Prostate gland (tissue), 2 donors: ENCODE results near the gene SELENOH.

Experiments used
- POLR2A ChIP-seq: fragments of 450-650 bp; IDR thresholded peaks from one replicate; pipeline ENCODE4 v1.6.1; 2016; ENCODE audit warnings: antibody characterized with exemption, mild to moderate bottlenecking
- POLR2AphosphoS5 ChIP-seq: sonication (generic); formaldehyde crosslinking; IDR thresholded peaks from one replicate; pipeline ENCODE4 v1.6.1; 2017; ENCODE audit warnings: antibody characterized with exemption
- TF ChIP-seq, protein P1 (sequence below), 4 experiments: fragments of 200-600 bp in 2 of 4; fragments of 450-650 bp in 2 of 4; sonication (generic) in 2 of 4; IDR thresholded peaks; 1 replicate in 3 of 4; 2 replicates in 1 of 4; pipeline ENCODE4 v1.5.1; 2016 to 2019; ENCODE audit warnings: antibody characterized with exemption in 4 of 4, mild to moderate bottlenecking in 2 of 4, moderate library complexity in 2 of 4

DNA sequence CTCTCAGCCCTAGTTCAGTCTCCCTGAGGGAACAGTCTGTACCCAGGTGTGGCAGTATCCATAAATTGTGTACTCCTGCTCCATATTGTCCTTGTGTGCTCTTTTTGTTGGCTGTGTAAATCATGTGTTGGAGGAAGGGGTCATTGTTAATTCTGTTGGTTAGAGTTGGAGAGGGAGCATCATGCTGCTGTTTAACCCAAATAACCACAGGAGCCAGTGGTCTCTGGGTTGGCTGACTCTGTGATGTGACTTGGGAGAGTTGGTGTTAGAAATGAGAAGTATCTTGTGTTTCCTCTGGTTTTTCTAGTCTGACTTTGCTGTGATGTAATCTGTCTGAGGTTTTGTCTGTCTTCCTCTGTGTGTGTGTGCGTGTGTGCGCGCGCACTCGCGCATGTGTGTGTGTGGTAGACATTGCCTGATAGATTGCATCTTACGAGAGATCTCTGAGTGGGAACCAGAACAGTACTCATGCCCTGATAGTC lies 50.8 kb downstream of the SELENOH start:
- TF ChIP-seq, protein P1, sequence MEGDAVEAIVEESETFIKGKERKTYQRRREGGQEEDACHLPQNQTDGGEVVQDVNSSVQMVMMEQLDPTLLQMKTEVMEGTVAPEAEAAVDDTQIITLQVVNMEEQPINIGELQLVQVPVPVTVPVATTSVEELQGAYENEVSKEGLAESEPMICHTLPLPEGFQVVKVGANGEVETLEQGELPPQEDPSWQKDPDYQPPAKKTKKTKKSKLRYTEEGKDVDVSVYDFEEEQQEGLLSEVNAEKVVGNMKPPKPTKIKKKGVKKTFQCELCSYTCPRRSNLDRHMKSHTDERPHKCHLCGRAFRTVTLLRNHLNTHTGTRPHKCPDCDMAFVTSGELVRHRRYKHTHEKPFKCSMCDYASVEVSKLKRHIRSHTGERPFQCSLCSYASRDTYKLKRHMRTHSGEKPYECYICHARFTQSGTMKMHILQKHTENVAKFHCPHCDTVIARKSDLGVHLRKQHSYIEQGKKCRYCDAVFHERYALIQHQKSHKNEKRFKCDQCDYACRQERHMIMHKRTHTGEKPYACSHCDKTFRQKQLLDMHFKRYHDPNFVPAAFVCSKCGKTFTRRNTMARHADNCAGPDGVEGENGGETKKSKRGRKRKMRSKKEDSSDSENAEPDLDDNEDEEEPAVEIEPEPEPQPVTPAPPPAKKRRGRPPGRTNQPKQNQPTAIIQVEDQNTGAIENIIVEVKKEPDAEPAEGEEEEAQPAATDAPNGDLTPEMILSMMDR (IDR thresholded peaks at IDR 0.05), result no peak
- peak; percentile 40 for TF ChIP-seq POLR2AphosphoS5
- no peak for TF ChIP-seq POLR2A
